Erythroblast (primary cell): ENCODE data around the gene C10orf120.

ENCODE experiments used
- GATA1 ChIP-seq: IDR thresholded peaks from 2 replicates; pipeline ENCODE4 v1.6.1; 2011; ENCODE audit warnings: low read depth, mild to moderate bottlenecking, control low read depth, low read length, moderate library complexity
- POLR2A ChIP-seq: IDR thresholded peaks from 2 replicates; pipeline ENCODE4 v1.6.1; 2011; ENCODE audit warnings: mild to moderate bottlenecking, low read length

DNA sequence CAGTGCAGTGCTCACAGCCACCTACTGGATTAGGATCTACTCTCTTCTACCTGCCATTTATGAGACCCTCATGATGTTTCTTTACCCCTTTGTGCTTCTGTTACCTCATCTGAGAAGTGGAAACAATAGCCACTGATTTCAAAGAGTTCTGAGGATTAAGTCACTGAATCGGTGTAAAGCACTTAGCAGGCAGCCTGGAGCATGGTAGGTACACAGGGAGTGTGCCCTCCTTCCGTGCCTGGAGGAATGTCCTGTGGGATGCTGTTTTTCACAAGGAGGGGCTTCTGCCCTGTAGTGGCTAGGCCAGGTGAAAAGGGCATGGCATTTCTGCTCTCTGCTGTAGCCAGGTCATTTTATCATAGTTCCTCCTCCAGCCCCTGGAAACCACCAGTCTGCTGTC is 44.6 kb upstream of the C10orf120 start:
- TF ChIP-seq POLR2A (no peak), GATA1 (no peak)
